Mucosa of rectum (tissue), 2 donors: Measurements from ENCODE around the gene POGLUT2.

Experiments used
- H3K27ac ChIP-seq, 2 donors: one replicate each; pipeline ENCODE4 v1.7.0; 2013; ENCODE audit warnings: inconsistent platforms in 2 of 2, low read depth in 2 of 2, low read length in 2 of 2
- H3K27me3 ChIP-seq, 2 donors: one replicate each; pipeline ENCODE4 v1.7.0; 2013; ENCODE audit warnings: low read length in 2 of 2; ENCODE audit not compliant: control insufficient read depth in 2 of 2, insufficient read depth in 2 of 2
- H3K36me3 ChIP-seq, 2 donors: one replicate each; pipeline ENCODE4 v1.7.0; 2013; ENCODE audit warnings: low read length in 2 of 2; ENCODE audit not compliant: control insufficient read depth in 2 of 2, insufficient read depth in 2 of 2
- H3K4me1 ChIP-seq, 2 donors: one replicate each; pipeline ENCODE4 v1.7.0; 2013; ENCODE audit warnings: low read length in 2 of 2, mild to moderate bottlenecking in 1 of 2; ENCODE audit not compliant: control insufficient read depth in 2 of 2, insufficient read depth in 2 of 2
- H3K4me3 ChIP-seq, 2 donors: one replicate each; pipeline ENCODE4 v1.7.0; 2013; ENCODE audit warnings: low read length in 2 of 2
- H3K9ac ChIP-seq, 2 donors: one replicate each; pipeline ENCODE4 v1.7.0; 2013; ENCODE audit warnings: low read length in 2 of 2, low read depth in 1 of 2, mild to moderate bottlenecking in 1 of 2
- H3K9me3 ChIP-seq, 2 donors: one replicate each; pipeline ENCODE4 v1.7.0; 2013; ENCODE audit warnings: low read length in 2 of 2; ENCODE audit not compliant: control insufficient read depth in 2 of 2
- donor health status: healthy.
- donor health status: Normal muscosa, but diverticular disease.

POGLUT2 gene

DNA sequence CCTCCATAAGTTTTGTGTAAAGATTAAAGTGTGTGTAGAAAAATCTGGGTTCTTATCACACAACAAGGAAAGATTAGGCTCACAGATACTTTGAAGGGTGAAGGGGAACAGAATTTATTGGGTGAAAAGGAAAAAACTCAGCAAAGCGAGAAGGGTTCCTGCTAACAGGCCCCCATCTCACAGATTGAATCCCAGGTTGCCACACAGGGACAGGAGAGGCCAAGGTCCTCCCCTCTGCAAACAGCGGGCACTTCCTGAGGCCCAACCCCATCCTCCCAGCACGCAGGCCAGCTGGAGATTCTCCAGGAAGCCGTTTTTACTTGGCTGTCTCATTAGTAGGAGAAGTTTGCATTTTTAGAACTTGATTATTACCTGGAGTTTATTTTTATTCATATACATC lies 31.9 kb upstream of the POGLUT2 start:
- no peaks in the 10 kb centered on the region for H3K27me3 ChIP-seq
- no peak overlapping the region for H3K27ac ChIP-seq
- no peak overlapping the region for H3K4me3 ChIP-seq
- peaks cover 0 to 6% of the 10 kb centered on the region in 2 donors for H3K4me1 ChIP-seq
- H3K9ac ChIP-seq = no peak overlapping the region
- H3K36me3 ChIP-seq = peaks cover 4 to 22% of the 10 kb centered on the region in 2 donors
- no peaks in the 10 kb centered on the region for H3K9me3 ChIP-seq

DNA sequence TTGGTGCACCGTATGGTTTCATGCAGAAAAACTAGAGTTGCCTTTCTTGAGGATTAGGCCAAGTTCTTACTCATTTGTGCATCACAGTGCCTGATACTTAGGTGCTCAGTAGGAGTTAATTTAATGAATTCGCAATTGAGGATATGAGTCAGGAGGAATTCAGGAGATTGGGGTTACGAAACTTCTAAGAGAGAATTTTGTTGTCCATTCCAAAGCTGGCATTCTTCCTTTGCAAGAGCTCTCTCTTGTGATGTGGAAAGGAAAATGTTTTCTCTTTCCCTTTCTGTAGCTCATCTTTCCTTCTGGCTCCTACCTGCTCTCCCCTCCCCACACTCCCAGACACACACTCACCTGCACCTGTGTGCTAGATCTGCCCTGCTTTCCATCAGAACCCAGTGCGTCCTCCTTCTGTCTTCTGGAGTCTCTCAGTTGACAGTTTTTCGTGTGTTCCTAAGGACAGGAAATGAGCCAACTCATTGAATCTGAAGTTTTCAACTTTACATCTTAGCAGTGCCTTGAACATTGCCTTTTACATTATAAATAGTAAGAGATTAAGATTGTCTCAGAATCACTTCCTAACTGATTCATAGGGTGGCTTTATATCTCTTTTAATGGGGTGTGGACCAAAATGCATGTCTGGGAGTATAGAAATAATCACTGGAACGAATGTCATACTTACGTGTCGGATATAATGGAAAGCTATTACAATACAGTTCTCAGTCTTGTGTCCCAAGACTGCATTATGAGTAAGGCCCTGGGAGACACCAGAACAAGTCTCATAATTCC lies 27.3 kb upstream of the POGLUT2 start:
- Histone ChIP-seq H3K27me3 (no peaks in the 10 kb centered on the region), H3K27ac (no peak overlapping the region), H3K4me3 (no peak overlapping the region), H3K36me3 (peaks cover 15 to 29% of the 10 kb centered on the region in 2 donors), H3K9me3 (no peaks in the 10 kb centered on the region), H3K4me1 (peaks cover 0 to 6% of the 10 kb centered on the region in 2 donors), H3K9ac (no peak overlapping the region)

DNA sequence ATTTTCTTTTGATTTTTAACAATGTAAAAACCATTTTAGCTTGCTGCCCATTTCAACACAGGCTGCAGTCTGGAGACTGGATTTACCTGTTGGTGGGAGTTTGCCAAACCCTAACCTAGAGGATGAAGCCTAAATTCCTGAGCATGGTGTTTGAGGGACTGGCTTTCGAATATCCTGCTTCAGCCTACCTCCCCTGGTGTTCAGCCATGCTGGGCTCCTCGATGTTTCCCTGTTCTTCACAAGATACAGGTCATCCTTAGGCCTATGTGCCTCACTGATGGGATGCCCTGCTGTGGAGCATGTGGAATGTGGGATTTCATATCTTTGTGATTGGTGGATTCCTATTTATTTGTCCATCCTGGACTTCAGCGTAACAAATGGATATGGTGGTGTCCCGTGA lies 26.6 kb upstream of the POGLUT2 start:
- Histone ChIP-seq H3K9ac (no peak overlapping the region), H3K4me1 (peaks cover 0 to 1% of the 10 kb centered on the region in 2 donors), H3K36me3 (peaks cover 16 to 29% of the 10 kb centered on the region in 2 donors), H3K27ac (no peak overlapping the region), H3K27me3 (no peaks in the 10 kb centered on the region), H3K9me3 (no peaks in the 10 kb centered on the region), H3K4me3 (no peak overlapping the region)

DNA sequence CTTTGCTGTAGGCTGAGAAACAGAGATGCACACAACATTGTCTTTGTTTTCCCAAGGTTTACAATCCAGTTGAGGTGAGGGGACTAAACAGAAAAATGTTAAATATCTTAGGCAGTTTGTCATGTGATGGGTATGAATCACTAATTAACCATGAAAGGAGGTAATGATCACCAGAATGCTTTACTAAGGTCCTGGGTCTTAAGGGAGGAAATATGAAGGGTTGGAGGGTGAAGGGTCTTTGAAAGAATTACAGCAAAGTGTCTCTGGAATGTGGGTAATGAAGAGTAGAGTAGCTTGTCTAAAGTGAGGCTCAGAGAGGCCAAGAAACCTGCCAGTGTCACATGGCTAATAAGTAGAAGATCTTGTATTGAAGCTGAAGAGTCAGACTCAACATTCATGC lies 19.1 kb upstream of the POGLUT2 start:
- peaks cover 22 to 24% of the 10 kb centered on the region in 2 donors for H3K36me3 ChIP-seq
- no peaks in the 10 kb centered on the region for H3K27me3 ChIP-seq
- no peak overlapping the region for H3K4me3 ChIP-seq
- H3K27ac ChIP-seq = no peak overlapping the region
- H3K4me1 ChIP-seq = no peaks in the 10 kb centered on the region
- H3K9ac ChIP-seq = no peak overlapping the region
- no peaks in the 10 kb centered on the region for H3K9me3 ChIP-seq

DNA sequence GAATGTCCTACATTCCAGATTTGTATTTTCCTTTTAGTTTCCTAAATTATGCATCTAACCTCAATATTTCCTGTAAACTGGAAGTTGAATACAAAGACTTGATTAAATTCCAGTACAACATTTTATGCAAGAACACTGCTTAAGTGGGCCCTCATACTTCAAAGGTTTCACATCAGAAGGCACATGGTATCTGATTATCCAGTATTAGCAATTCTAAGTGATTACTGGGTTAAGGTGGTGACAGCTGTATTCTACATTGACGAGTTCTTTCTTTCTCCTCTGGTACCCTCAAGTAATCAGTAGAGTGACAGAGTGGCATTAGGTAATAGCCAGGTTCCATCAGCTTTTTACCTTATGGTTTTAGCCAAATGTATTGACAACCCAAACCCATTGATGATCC lies 18.5 kb upstream of the POGLUT2 start:
- Histone ChIP-seq H3K36me3 (peaks cover 19 to 21% of the 10 kb centered on the region in 2 donors), H3K27ac (no peak overlapping the region), H3K9ac (no peak overlapping the region), H3K4me3 (no peak overlapping the region), H3K4me1 (no peaks in the 10 kb centered on the region), H3K9me3 (no peaks in the 10 kb centered on the region), H3K27me3 (no peaks in the 10 kb centered on the region)

DNA sequence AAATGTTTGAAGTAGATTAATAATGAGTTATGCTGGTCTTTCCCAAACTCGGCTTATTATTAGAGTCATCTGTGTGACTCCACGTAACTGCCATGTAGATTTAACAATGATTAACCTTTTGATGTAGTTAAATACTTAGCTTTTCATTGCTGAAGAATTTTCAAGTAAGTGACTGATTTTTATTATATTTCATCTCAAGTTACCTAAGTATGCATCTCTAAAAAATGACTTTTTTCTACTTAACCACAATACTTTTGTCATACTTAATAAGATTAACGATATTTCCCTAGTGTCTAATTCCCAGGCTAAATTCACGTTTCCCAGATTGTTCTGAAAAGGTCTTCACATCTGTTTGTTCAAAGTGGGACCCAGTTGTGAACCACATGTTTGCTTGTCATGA lies 17.9 kb upstream of the POGLUT2 start:
- Histone ChIP-seq H3K9ac (no peak overlapping the region), H3K9me3 (no peaks in the 10 kb centered on the region), H3K4me3 (no peak overlapping the region), H3K4me1 (no peaks in the 10 kb centered on the region), H3K36me3 (peaks cover 14 to 16% of the 10 kb centered on the region in 2 donors), H3K27me3 (no peaks in the 10 kb centered on the region), H3K27ac (no peak overlapping the region)

DNA sequence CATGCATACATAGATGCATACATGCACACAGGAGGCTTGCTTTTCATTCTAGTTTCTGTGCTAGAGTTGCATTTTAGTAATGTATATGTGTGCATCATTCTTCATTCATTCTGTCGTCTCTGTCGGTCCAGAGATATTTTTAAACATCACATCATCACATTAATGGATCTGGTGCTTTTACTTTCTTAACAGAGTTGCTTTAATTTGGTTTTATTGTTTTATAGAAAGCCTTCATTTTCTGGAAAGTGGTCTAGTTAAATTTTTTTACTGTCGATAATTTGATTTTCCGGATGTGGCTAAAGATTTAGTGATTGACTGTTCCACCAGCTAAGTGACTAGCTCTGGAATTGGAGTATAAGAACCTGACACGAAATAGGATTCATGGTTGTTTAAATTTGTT lies 17.0 kb upstream of the POGLUT2 start:
- Histone ChIP-seq H3K36me3 (peaks cover 12 to 16% of the 10 kb centered on the region in 2 donors), H3K9ac (no peak overlapping the region), H3K27me3 (no peaks in the 10 kb centered on the region), H3K4me3 (no peak overlapping the region), H3K9me3 (no peaks in the 10 kb centered on the region), H3K4me1 (no peaks in the 10 kb centered on the region), H3K27ac (no peak overlapping the region)

DNA sequence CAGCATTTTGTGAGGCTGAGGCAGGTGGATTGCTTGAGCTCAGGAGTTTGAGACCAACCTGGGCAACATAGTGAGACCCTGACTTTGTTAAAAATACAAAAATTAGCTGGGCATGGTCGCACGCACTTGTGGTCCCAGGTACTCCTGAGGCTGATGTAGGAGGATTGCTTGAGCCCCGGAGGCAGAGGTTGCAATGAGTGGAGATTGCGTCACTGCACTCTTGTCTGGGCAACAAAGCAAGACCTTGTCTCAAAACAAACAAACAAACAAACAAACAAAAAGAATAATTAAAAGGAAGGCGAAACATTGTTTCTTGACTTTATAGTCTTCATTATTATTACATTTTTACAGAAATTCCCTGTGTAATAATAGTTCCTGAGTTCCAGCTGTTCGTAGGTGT lies 16.0 kb upstream of the POGLUT2 start:
- Histone ChIP-seq H3K4me3 (no peak overlapping the region), H3K9ac (no peak overlapping the region), H3K27ac (no peak overlapping the region), H3K27me3 (no peaks in the 10 kb centered on the region), H3K36me3 (peaks cover 12 to 13% of the 10 kb centered on the region in 2 donors), H3K9me3 (no peaks in the 10 kb centered on the region), H3K4me1 (no peaks in the 10 kb centered on the region)

DNA sequence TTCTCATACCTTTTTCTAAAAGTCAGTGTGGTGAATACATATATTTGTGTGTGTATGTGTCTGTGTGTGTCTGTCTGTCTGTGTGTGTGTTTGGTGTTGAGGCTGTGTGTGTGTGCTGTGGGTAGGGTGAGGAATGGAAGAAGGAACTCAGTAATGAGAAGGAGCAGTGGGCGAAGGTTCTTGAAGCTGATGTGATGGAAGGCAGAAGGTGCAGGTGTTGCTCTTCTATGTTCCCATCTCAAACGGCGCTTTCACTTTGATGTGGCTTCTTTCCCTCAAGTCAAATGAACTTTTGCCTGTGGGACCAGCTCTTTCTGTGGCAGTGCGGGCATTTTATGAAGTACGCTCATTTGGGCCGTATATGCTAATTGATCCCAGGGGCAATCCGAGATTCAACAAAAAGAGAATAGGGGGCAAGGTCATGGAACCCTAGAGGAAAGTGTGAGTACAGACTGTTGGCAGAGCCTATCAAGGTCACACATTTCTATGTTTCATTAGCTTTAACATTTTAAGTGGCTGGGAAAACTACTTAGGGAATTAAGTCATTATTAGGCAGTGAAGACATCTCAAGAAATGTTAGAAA lies 15.3 kb upstream of the POGLUT2 start:
- peaks cover 7 to 12% of the 10 kb centered on the region in 2 donors for H3K36me3 ChIP-seq
- H3K27ac ChIP-seq = no peak overlapping the region
- no peak overlapping the region for H3K4me3 ChIP-seq
- no peak overlapping the region for H3K9ac ChIP-seq
- no peaks in the 10 kb centered on the region for H3K4me1 ChIP-seq
- no peaks in the 10 kb centered on the region for H3K9me3 ChIP-seq
- no peaks in the 10 kb centered on the region for H3K27me3 ChIP-seq

DNA sequence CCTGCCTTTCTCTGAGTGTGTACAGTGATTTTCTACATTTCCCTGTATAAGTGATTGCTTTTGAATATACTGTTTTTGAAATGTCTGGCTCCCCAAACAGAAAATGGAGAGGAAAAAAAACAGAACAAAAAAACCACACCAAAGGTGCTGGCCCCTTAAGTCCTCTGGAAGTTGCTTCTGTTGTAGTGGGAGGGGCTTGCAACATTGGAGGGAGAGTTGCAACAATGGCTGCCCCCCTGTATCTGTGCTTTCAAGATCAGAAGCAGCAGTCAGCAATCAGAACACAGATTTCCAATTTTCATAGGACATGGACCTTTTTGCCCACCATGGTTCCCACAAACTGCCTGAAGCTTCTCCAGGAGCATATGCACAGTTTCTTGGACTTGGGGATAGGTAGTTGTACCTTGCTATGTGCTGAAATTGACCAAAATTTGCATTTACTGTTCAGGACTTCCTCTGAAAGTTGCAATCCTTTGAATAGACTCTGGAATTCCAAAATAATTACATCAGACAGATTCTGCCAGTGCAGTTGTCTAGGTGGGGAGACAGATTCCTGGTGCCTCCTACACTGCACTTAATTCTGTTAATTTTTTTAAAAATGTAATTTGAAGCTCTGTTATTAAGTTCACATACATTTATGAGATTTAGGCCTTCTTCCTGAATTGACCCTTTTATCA lies 14.0 kb upstream of the POGLUT2 start:
- Histone ChIP-seq H3K36me3 (peaks cover 0 to 9% of the 10 kb centered on the region in 2 donors), H3K4me1 (no peaks in the 10 kb centered on the region), H3K9ac (no peak overlapping the region), H3K9me3 (no peaks in the 10 kb centered on the region), H3K27me3 (no peaks in the 10 kb centered on the region), H3K27ac (no peak overlapping the region), H3K4me3 (no peak overlapping the region)
